GM18511 (cell line): ENCODE data around the gene C17orf114.

Source experiments
- ATAC-seq: cut with Tn5 transposase; IDR thresholded peaks from one replicate; pipeline ENCODE4 v1.9.1; 2021; ENCODE audit warnings: mild to moderate bottlenecking, moderate library complexity; ENCODE audit not compliant: unreplicated experiment

C17orf114 gene

GRCh38 chr17:4802228-4802627 lies at the start of gene C17orf114:
TSS of gene C17orf114 (minus strand) at chr17:4802328.
- ATAC-seq: no peak

DNA sequence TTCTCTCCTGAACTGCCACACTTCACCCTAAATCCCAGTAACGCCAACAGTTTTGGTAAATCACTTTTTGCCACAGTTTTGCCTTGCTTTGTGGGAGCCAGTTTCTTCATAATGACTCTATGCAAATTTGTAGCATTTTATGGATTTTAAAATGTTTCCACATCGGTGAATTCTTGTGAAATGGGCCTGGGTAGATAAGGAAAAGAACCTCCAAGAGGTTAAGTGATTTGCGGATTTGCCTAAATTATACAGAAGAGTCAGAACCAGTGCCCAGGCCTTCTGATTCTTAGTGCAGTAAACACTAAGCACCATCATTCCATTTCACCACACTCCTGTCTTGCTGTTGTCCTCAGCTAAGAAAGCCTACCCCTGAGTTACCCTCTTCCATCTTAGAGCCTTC lies 49.0 kb upstream of the C17orf114 start:
- no peak for ATAC-seq

- no peak for ATAC-seq
These were observed 48.1 kb upstream of the C17orf114 start for GRCh38 chr17:4850246-4850645.

DNA sequence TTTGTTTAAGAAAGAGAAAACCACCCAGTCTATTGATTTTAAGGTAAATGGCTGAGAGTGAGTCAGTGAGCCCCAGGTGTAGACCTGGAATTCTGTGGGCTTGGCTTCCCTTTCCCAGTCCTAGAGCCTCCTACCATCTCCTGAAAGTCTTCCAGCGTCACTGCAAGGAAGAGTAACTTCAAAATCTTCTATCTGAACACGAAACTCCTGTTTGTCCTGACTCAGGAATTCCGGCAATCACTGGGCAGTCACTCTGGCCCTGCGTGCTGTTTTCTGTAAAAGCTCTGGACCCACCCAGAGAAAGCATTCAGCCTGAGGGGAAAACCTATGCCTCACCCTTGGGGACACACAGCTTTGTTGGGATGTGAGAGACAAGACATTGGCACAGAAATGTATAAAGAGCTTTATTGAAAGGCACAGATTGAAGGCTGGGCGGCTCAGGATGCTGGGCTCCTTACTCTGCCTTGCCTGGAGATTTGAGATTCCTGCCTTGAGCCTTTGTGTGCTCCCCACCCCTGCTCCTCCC lies 46.9 kb upstream of the C17orf114 start:
- ATAC-seq: no peak

DNA sequence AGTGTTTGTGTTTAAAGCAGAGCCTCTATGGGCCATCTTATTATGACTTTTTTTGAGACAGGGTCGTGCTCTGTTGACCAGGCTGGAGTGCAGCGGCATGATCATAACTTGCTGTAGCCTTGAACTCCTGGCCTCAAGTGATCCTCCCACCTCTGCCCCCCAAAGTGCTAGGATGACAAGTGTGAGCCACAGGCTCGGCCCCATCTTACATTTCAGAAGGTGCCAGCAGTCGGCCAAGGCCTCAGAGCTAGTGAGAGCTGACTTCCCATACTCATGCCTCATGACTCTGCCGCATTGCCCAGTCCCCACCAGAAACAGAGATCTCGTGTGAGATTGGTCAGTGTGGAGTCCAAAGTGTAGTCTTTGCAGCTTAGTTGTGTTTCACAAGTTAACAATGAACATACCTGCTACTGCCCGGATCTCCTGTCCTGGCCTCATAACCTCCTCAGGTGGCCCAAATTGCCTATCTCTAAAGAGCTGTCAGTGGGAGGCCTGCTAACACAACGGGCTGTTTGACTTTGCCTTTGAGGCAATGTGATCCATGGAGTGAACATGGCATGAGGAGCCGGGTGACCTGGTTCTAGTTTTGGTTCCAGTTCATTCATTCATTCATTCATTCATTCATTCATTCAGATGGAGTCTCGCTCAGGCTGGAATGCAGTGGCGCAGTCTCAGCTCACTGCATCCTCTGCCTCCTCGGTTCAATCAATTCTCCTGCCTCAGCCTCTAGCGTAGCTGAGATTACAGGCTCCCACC lies 44.7 kb upstream of the C17orf114 start:
- no peak for ATAC-seq

- no peak for ATAC-seq
These were observed 43.0 kb upstream of the C17orf114 start for GRCh38 chr17:4845118-4845517.

- no peak for ATAC-seq
These were observed 41.3 kb upstream of the C17orf114 start for GRCh38 chr17:4843321-4844000.

- no peak for ATAC-seq
These were observed 40.2 kb upstream of the C17orf114 start for GRCh38 chr17:4842376-4842775.

- ATAC-seq: no peak
These were observed 38.7 kb upstream of the C17orf114 start for GRCh38 chr17:4840893-4841242.

DNA sequence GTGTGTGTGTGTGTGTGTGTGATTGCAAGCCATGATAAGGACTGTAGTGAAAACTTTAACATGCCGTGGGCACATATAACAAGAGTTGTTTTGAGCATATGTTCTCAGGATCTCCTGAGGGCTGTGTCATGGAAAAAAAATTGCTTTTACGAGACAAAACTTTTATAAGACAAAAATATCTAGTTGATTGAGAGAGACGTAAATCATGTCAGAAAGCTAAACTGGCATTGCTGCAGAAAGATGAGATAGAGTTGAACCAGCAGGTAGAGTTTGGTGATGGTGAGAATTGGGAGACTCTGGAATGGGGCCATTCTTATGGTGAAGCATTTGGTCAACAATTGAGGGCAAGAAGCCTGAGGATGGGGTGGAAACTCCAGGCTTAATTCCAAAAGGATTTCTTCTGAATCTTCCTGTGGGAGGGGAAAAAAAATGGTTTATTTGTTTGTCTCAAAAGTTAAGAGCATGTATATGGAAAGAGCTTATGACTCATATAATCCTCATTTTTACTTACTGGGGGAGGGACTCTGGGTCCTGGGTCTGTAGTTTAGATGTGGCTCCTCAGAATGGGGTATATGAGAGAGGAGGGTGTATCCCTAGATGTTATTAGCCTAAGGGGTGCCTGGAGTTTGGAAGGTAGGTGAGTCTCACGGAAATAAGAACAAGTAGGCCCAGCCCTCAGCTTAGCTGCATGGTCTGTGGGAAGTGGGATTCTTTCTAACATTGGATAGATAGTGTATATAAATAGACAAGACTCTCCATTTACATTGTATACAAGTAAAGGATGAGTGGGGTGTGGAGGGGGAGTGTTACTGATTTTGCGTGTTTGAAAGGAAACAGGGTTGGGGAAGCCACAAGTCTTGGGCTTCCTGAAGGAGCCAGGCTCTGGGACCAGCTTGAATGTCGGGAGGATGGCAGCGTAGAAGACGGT lies 38.1 kb upstream of the C17orf114 start:
- ATAC-seq: no peak

DNA sequence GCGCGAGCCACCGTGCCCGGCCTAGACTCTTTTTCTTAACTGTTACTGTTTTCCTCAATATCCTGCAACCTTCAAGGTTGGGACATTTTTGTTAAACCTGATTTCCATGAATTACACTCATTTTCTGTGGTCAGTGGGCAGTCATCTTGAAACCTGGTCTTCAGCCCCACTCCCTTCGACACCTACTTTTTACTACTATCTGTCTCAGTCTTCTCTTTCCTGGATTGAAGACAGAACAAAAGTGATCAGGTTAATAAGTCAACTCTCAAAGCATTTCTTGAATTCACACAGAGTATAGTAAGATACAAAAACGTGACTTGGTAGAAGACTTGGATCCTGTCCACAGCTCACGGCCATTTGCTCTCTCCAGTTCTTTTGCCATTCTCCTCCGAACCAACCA lies 37.1 kb upstream of the C17orf114 start:
- no peak for ATAC-seq

DNA sequence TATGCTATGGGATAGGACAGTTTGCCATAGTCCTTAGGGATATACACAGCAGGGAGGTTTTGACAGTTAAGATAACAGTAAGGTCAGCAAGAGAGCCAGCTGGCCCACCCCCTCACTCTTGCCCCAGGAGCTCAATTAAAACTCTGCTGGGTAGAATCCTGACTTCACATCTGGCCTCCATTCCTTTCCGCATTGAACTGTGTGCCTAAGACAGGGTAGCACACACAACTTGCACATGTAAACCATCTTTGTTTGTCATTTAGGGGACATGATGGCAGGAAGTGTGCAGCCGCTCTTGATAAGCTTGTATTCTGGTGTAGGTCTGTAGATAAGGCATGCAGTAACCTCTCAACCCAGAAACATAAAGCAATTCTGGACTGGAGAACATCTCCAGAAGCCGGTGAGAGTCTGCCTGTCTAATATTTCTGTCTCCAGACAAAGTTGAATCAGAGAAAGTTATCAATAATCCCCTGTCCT lies 36.2 kb upstream of the C17orf114 start:
- ATAC-seq: no peak

GRCh38 chr17:4837471-4838308 lies 35.6 kb upstream of the C17orf114 start:
- ATAC-seq: no peak

GRCh38 chr17:4836221-4836620 lies 34.1 kb upstream of the C17orf114 start:
- no peak for ATAC-seq

DNA sequence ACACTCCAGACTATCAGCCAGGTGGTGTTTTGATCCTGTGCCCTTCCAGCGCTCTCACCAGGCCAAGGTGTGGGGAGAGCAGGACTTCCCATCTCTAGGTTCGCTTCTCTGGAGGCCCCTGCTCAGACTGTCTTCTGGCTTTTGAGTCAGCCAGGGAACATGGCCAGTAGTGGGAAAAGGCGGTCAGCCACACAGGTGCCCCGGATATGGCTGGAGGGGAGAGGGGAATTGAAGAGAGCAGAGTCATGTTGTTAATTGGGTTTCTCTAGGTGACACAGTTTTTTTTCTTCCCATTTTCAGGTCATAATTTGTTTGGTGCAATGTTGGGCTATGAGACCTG lies 32.5 kb upstream of the C17orf114 start:
- no peak for ATAC-seq

DNA sequence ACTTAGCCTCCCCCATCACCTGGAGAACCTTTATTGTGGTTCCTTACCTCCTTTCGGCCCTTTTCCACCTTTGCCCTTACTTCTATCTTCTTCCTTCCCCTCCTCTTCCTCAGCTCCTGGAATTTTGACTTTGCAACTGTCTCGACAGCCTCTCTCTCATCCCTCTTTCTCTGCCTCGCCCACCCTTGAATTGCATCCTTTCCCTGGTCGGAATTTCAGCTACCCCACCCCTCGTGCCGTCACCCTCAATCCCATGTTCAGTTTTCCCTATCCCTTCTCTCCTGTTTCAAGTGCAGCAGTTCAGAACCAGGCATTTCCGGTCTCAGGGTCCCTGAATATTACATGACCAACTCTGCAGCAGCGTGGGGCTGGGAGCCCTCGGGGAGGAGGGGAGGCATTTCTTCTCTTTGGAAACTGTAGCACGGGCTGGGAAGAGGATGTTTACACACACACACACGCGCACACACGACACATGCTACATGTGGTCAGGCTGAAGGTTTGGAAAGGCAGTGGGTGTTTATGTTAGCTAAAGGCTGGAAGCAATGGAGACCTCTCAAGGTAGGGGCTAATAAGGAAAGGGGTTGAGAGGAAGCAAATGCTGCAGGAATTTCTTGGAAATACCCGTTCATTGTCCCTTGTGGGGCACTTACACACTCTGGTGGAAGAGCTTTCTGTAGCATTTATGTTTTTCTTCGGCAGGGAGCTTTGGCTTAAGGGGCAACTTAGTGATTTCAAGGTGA lies 32.0 kb upstream of the C17orf114 start:
- ATAC-seq: no peak

DNA sequence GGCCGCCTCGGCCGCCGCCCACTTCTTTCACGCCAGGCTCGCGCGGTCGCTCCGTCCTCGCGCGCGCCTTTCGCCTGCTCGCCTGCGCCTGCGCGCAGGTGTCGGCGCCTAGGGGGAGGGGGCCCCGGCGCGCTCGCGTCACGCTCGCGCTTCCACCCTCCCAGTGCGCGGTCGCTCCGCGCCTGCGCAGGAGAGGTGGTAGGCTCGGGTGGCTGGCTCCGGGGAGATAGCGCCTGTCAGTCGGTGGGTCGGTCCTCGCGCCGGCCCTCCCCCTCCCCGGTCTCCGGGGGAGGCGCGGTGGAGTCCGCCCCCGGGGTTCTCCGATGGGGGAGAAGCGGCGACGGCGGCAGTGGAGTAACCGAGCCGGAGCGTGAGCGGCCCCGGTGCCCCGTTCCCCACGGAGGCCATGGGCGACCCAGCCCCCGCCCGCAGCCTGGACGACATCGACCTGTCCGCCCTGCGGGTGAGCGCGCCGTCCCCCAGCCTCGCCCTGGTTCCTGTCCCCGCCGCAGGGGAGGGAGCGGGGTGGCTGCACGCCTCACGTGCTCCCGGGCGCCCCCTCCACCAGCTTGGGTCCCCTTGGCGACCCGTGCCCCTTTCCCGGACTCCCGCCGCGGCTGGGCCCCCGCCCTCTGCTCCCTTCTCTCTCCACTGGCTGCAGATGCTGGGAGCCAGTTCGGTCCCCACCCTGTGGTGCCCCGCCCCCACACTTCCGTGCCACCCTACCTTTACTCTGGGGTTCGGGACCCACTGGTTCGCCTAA lies 31.2 kb upstream of the C17orf114 start, which contains the start of gene MINK1:
Gene MINK1, plus strand, starts transcription at position 163 of the 763 bp plus-strand sequence. Its CDS starts 244 bp downstream, at position 407.
- ATAC-seq: peak; percentile 93

- ATAC-seq: peak; percentile 37
These were observed 30.7 kb upstream of the C17orf114 start for GRCh38 chr17:4832829-4833177.

DNA sequence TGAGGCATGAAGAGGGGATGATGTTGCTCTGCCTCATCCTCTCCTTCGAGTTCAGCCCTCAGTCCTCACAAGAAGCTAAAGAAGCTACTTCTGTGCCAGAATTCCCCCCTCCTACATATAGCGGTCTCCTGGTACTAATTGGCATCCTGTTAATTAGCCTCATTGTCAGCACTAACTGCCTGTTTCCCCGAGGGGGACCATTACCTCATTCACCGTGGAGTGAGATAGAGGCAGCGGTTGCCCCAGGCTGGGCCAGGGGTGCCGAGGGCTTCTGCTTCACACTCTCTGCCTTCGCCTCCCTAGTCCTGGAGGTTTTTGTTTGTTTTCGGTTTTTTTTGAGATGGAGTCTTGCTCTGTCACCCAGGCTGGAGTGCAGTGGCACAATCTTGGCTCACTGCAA lies 25.3 kb upstream of the C17orf114 start:
- ATAC-seq: no peak
